Endothelial cell of umbilical vein (primary cell): ENCODE results near the gene PPP2R2C. TPM values are rescaled to one million over a fixed set of nuclear protein-coding genes. Genes with fewer than 3 reads are reported as not detected.

Experiments used
- BruUV-seq: library from RNA; stranded (reverse); fragments of 400-500 nt; replicated peaks from 2 replicates; lab custom pipeline; 2021; lab: Mats Ljungman, UMichigan
- CTCF ChIA-PET: fragments of 300-600, 350-600 bp; sonication (Branson Sonifier 250); formaldehyde crosslinking; loops from one replicate; lab custom pipeline; 2021; ENCODE audit warnings: antibody characterized with exemption, inconsistent platforms; lab: Charles Lee
- POLR2A ChIA-PET: fragments of 300-600, 350-600 bp; sonication (Branson Sonifier 250); formaldehyde crosslinking; loops from one replicate; lab custom pipeline; 2021; ENCODE audit warnings: antibody characterized with exemption, inconsistent platforms; lab: Charles Lee
- DNase-seq: peaks from one replicate; pipeline ENCODE4 v3.0.0-alpha.2; 2011; ENCODE audit warnings: low read depth, low spot score
- FAIRE-seq: peaks from 2 replicates; lab custom pipeline; 2011; peaks lifted over from hg19 to GRCh38; lab: Jason Lieb, UNC
- H2AFZ ChIP-seq: 2 replicates; pipeline ENCODE4 v1.6.0; 2012; ENCODE audit warnings: low read depth, low read length, control low read depth, inconsistent platforms
- H3K27ac ChIP-seq: 2 replicates; pipeline ENCODE4 v1.5.1; 2011; ENCODE audit warnings: low read depth, mild to moderate bottlenecking, control low read depth, low read length, moderate library complexity; ENCODE audit not compliant: insufficient read depth
- H3K27me3 ChIP-seq, 2 experiments: 2 replicates each; pipeline versions ENCODE4 v1.6.0 to v1.6.1; 2011; ENCODE audit warnings: low read length in 2 of 2, mixed read lengths in 1 of 2; ENCODE audit not compliant: control insufficient read depth in 2 of 2, insufficient read depth in 2 of 2
- H3K36me3 ChIP-seq, 2 experiments: 2 replicates in 1 of 2; 3 replicates in 1 of 2; pipeline ENCODE4 v1.5.1; 2011; ENCODE audit warnings: low read length in 2 of 2, mild to moderate bottlenecking in 1 of 2, moderate library complexity in 1 of 2; ENCODE audit not compliant: control insufficient read depth in 2 of 2, insufficient read depth in 2 of 2; ENCODE audit errors: extremely low read depth in 1 of 2
- H3K4me1 ChIP-seq: 3 replicates; pipeline ENCODE4 v1.5.1; 2011; ENCODE audit warnings: mild to moderate bottlenecking, low read length; ENCODE audit not compliant: control insufficient read depth, insufficient read depth; ENCODE audit errors: extremely low read depth
- H3K4me2 ChIP-seq: 2 replicates; pipeline ENCODE4 v1.6.1; 2011; ENCODE audit warnings: low read length, control low read depth, mixed read lengths; ENCODE audit not compliant: insufficient read depth
- H3K4me3 ChIP-seq, 3 experiments: fragments of 200-600 bp in 1 of 3; sonication (generic), shearing (Covaris generic) in 1 of 3; replicated peaks in 1 of 3; 2 replicates each; pipeline ENCODE4 v1.5.1; 2011 to 2016; ENCODE audit warnings: control low read depth in 3 of 3, low read length in 3 of 3, mild to moderate bottlenecking in 2 of 3, inconsistent platforms in 1 of 3, low read depth in 1 of 3, moderate library complexity in 1 of 3; ENCODE audit not compliant: insufficient read depth in 1 of 3
- H3K79me2 ChIP-seq: 2 replicates; pipeline ENCODE4 v1.6.0; 2012; ENCODE audit warnings: low read length, inconsistent platforms; ENCODE audit not compliant: control insufficient read depth, insufficient read depth
- H3K9ac ChIP-seq: replicated peaks from 2 replicates; pipeline ENCODE3; 2011; ENCODE audit warnings: low read length, control low read depth; ENCODE audit not compliant: insufficient read depth; ENCODE audit errors: extremely low read depth
- H3K9me1 ChIP-seq: replicated peaks from 3 replicates; pipeline ENCODE4 v1.6.0; 2011; ENCODE audit warnings: mild to moderate bottlenecking, low read length; ENCODE audit not compliant: control insufficient read depth, insufficient read depth; ENCODE audit errors: extremely low read depth
- H3K9me3 ChIP-seq: replicated peaks from 2 replicates; pipeline ENCODE4 v1.5.1; 2012; ENCODE audit warnings: low read length, inconsistent platforms; ENCODE audit not compliant: control insufficient read depth, insufficient read depth
- H4K20me1 ChIP-seq: replicated peaks from 2 replicates; pipeline ENCODE3; 2011; ENCODE audit warnings: mild to moderate bottlenecking, low read length; ENCODE audit not compliant: control insufficient read depth, insufficient read depth; ENCODE audit errors: extremely low read depth
- CTCF ChIP-seq, 2 donors: IDR thresholded peaks; 1 replicate in 1 of 2; 2 replicates in 1 of 2; pipeline ENCODE4 v1.5.1; 2011; ENCODE audit warnings: low read length in 2 of 2, mild to moderate bottlenecking in 2 of 2, moderate library complexity in 2 of 2, control low read depth in 1 of 2, inconsistent platforms in 1 of 2, low read depth in 1 of 2; ENCODE audit not compliant: insufficient read depth in 1 of 2; ENCODE audit errors: extremely low read depth in 1 of 2
- EZH2 ChIP-seq: IDR thresholded peaks from 2 replicates; pipeline ENCODE4 v1.6.1; 2012; ENCODE audit warnings: borderline replicate concordance, low read depth, mild to moderate bottlenecking, moderate library complexity, low read length, inconsistent platforms; ENCODE audit not compliant: severe bottlenecking
- FOS ChIP-seq: IDR thresholded peaks from 2 replicates; pipeline ENCODE4 v1.6.1; 2011; ENCODE audit warnings: mild to moderate bottlenecking, low read length, moderate library complexity, borderline replicate concordance; ENCODE audit not compliant: insufficient read depth
- GATA2 ChIP-seq: IDR thresholded peaks from 2 replicates; pipeline ENCODE4 v1.7.0; 2011; ENCODE audit warnings: low read depth, mild to moderate bottlenecking, moderate library complexity, mixed read lengths, low read length; ENCODE audit not compliant: insufficient read length, insufficient read depth
- JUN ChIP-seq: IDR thresholded peaks from 2 replicates; pipeline ENCODE4 v1.6.1; 2011; ENCODE audit warnings: borderline replicate concordance, low read depth; ENCODE audit not compliant: insufficient read length, insufficient read depth
- MAX ChIP-seq: IDR thresholded peaks from 2 replicates; pipeline ENCODE4 v1.6.1; 2011; ENCODE audit not compliant: insufficient read depth, insufficient read length
- MYC ChIP-seq: IDR thresholded peaks from one replicate; pipeline ENCODE4 v1.6.1; 2011; ENCODE audit warnings: mild to moderate bottlenecking, low read depth, low read length
- POLR2A ChIP-seq: IDR thresholded peaks from 2 replicates; pipeline ENCODE4 v1.6.1; 2012; ENCODE audit warnings: low read depth, mild to moderate bottlenecking, control low read depth, low read length
- POLR2AphosphoS5 ChIP-seq: IDR thresholded peaks from 2 replicates; pipeline ENCODE4 v1.6.1; 2012; ENCODE audit warnings: low read depth, mild to moderate bottlenecking, control low read depth, low read length, moderate library complexity; ENCODE audit not compliant: insufficient read depth
- dilution Hi-C: fragments of 300-500 bp; cut with MboI; formaldehyde crosslinking; loops from one replicate; pipeline ENCODE4 v1.15.0; 2019; ENCODE audit warnings: low sequenced_read_pairs; ENCODE audit not compliant: extremely low pct_ligation_motif_present
- intact Hi-C: fragments of 100-400 bp; cut with micrococcal nuclease; formaldehyde crosslinking; loops from one replicate; pipeline ENCODE4 v1.10.0; 2022
- polyA plus RNA-seq, 4 experiments: library from polyadenylated mRNA; depleted of rRNA in 3 of 4; stranded (reverse) in 3 of 4; unstranded in 1 of 4; fragments of >200 nt; gene quantifications; 2 replicates each; pipeline versions ENCODE4 v1.2.1 to v1.2.3, GENCODE V29; 2011 to 2012; ENCODE audit warnings: missing spikeins in 1 of 4
- total RNA-seq: library from RNA; stranded (reverse); gene quantifications from 2 replicates; pipeline ENCODE4 v1.2.3, GENCODE V29; 2021

Gene PPP2R2C
- total and polyA plus RNA-seq, 2 donors (not counting 3 experiments of a cell fraction or from before 2014, with no cell fraction given) = 0.03 to 0.09 TPM

- H3K79me2 ChIP-seq = no peaks in the 10 kb centered on the region
- intact Hi-C loops = loop anchor here (10.0 kb wide), 1 partner anchor 1236 kb away; no protein-coding TSS in a partner anchor
- peaks cover 15% of the 10 kb centered on the region for H3K4me1 ChIP-seq
- CTCF ChIA-PET = interaction anchor here (1.1 to 15.3 kb wide), 3 partner anchors 18 to 58 kb away, joined by 3 to 623 read pairs (median 11); no protein-coding TSS in a partner anchor
- DNase-seq = no peak
- no peaks in the 10 kb centered on the region for H3K9me3 ChIP-seq
- H3K36me3 ChIP-seq = peaks cover 0 to 3% of the 10 kb centered on the region in 2 experiments
- no peak overlapping the region for H3K4me3 ChIP-seq
- H4K20me1 ChIP-seq = no peaks in the 10 kb centered on the region
- H3K9me1 ChIP-seq = no peaks in the 10 kb centered on the region
- peaks cover 8 to 11% of the 10 kb centered on the region in 2 experiments for H3K27me3 ChIP-seq
- H2AFZ ChIP-seq = no peak overlapping the region
- TF ChIP-seq FOS (no peak), JUN (no peak), CTCF (IDR thresholded peaks at IDR 0.05; ENCODE audit: extremely low read depth in 1 of 2, insufficient read depth in 1 of 2, low read depth in 1 of 2, low read length in 2 of 2) (no peak), POLR2AphosphoS5 (no peak), GATA2 (no peak), MAX (no peak), EZH2 (no peak), MYC (no peak), POLR2A (no peak)
- BruUV-seq = no TSS peak
- dilution Hi-C loops = no loop called here
- no peak overlapping the region for H3K27ac ChIP-seq
- POLR2A ChIA-PET = interaction anchor here (0.6 kb wide), 1 partner anchor 45 kb away, joined by 5 read pairs; no protein-coding TSS in a partner anchor
- peak overlapping the region; percentile 9 for H3K4me2 ChIP-seq
- no peak overlapping the region for H3K9ac ChIP-seq
- no peak for FAIRE-seq
Observed at GRCh38 chr4:6271206-6271605, 201.2 kb downstream of the PPP2R2C start.
